C4-2B (cell line): ENCODE results near the gene KCNIP4.

ENCODE experiments used
- ZFX ChIP-seq: fragments of 450-650 bp; IDR thresholded peaks from 2 replicates; pipeline ENCODE4 v1.6.1; 2017
- TF ChIP-seq, protein P1 (sequence below): fragments of 450-650 bp; conservative IDR thresholded peaks from 2 replicates; pipeline ENCODE4 v1.5.1; 2017; ENCODE audit warnings: mild to moderate bottlenecking

DNA sequence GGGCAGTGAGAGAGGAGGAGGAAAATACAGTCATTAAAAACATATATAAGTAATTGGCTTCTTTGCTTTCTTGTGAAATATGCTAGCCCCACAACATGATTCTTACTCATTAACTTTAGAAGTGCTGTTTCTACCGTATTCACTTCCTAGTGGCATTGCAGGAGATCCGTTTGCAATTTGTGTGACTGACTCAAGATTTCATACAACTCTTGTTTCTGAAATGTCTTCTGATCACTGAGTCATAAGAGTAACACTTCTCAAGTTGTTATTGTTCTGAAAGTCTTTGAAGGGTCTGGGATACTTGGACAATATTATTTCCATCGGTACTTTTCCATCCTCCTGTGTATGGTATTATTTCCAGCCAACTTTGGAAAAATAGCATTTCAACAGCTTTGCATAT, 937.5 kb downstream of the KCNIP4 start:
- TF ChIP-seq, protein P1, sequence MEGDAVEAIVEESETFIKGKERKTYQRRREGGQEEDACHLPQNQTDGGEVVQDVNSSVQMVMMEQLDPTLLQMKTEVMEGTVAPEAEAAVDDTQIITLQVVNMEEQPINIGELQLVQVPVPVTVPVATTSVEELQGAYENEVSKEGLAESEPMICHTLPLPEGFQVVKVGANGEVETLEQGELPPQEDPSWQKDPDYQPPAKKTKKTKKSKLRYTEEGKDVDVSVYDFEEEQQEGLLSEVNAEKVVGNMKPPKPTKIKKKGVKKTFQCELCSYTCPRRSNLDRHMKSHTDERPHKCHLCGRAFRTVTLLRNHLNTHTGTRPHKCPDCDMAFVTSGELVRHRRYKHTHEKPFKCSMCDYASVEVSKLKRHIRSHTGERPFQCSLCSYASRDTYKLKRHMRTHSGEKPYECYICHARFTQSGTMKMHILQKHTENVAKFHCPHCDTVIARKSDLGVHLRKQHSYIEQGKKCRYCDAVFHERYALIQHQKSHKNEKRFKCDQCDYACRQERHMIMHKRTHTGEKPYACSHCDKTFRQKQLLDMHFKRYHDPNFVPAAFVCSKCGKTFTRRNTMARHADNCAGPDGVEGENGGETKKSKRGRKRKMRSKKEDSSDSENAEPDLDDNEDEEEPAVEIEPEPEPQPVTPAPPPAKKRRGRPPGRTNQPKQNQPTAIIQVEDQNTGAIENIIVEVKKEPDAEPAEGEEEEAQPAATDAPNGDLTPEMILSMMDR = no peak
- no peak for TF ChIP-seq ZFX
